ENCODE data around the gene DYNC1H1. TPM values are rescaled to one million over a fixed set of nuclear protein-coding genes. Genes with fewer than 3 reads are reported as not detected.

Gene DYNC1H1
- total RNA-seq, 4 donors from 2014 or later, result 261 to 376 (median 317) TPM

DNA sequence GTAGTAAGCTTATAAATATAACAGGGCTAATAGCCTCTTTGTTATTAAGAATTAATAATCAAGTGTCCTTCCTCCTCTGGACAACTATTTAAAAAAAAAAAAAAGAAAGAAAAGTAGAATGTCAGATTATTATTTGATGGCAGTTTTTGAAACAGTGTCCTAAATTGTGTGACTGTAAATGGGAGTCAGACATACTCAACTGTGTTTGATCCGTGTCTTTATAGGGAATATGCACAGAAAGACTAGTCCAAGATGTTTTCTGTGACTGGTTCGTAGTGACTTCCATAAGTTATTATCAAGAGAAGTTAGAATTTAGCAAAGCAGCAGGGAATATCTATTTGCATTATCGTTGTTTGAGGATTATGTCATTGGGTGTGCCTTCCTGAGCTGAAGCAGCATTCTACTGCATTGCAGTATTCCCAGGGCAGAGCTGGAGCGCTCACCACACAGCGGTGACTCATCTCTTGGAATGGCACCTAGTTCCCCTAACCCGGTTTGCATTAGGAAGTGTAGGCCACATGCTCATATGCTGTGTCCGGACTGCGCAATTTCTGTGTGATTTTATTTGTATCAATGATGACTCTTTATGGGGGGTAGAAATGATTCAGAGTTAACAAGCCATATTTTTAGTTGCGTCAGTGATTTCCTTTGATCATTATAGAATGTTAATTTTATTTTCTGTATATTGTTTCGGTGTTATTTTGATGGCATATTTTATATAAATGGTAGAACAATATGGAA, 7.9 kb downstream of the DYNC1H1 start:
- Histone ChIP-seq H3K4me1 (peaks cover 7 to 65% (median 27%) of the 10 kb centered on the region in 3 donors), H3K9me3 (no peaks in the 10 kb centered on the region), H3K27ac (peak overlapping the region; percentile 48 to 81 (median 72)), H3K4me3 (peak overlapping the region in 1 of 4 donors; percentile 2), H3K36me3 (peaks cover 6 to 27% (median 7%) of the 10 kb centered on the region in 3 donors), H3K27me3 (no peaks in the 10 kb centered on the region)
- DNase-seq, result no peak
- TF ChIP-seq POLR2A (IDR thresholded peaks at IDR 0.05), result no peak
- TF ChIP-seq, protein P1, sequence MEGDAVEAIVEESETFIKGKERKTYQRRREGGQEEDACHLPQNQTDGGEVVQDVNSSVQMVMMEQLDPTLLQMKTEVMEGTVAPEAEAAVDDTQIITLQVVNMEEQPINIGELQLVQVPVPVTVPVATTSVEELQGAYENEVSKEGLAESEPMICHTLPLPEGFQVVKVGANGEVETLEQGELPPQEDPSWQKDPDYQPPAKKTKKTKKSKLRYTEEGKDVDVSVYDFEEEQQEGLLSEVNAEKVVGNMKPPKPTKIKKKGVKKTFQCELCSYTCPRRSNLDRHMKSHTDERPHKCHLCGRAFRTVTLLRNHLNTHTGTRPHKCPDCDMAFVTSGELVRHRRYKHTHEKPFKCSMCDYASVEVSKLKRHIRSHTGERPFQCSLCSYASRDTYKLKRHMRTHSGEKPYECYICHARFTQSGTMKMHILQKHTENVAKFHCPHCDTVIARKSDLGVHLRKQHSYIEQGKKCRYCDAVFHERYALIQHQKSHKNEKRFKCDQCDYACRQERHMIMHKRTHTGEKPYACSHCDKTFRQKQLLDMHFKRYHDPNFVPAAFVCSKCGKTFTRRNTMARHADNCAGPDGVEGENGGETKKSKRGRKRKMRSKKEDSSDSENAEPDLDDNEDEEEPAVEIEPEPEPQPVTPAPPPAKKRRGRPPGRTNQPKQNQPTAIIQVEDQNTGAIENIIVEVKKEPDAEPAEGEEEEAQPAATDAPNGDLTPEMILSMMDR (IDR thresholded peaks at IDR 0.05), result no peak
- 13 to 20% methylated on average over 10 of the region's 10 CpGs for WGBS, 2 donors
- intact Hi-C loops (cut with DNase I), result no loop called here

DNA sequence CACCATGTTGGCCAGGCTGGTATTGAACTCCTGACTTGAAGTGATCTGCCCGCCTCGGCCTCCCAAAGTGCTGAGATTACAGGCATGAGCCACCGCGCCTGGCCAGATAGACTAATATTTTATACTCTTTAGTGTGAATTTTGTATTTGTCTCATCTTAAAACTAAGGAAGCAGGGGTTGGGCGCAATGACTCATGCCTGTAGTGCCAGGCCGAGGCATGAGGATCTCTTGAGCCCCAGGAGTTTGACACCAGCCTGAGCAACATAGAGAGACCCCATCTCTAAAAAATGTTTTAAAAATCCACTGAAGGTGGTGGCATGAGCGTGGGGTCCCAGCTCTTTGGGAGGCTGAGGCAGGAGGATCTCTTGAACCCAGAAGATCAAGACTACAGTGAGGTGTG, 9.0 kb downstream of the DYNC1H1 start:
- 76 to 94% methylated on average over 3 to 5 of the region's 7 CpGs for WGBS, 2 donors
- DNase-seq, result no peak

DNA sequence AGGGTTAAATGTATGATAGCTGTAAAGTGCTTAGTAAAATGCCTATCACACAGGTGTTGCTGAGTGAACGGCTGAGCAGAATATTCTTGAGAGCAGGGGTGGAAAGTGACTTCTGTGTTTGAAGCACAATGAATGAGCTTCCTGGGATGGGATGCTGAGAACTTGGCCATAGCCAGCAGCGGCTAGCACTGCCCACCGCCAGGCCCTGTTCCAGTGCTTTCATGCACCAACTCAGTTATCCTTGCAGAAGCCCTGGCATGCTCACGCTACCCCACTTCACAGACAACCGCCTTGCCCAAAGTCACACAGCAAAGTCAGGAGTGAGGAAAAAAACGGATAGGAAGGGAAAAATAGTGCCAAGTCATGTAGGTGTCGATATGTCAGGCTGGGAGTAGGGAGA, 10.9 kb downstream of the DYNC1H1 start:
- intact Hi-C loops (cut with DNase I), result no loop called here

More for the DNA sequence above, 9.0 kb downstream of the DYNC1H1 start:
- H3K27me3 ChIP-seq, result no peaks in the 10 kb centered on the region
- no peak overlapping the region for H3K4me3 ChIP-seq
- H3K9me3 ChIP-seq, result no peaks in the 10 kb centered on the region
- H3K27ac ChIP-seq, result peak overlapping the region; percentile 48 to 81 (median 72)
- TF ChIP-seq POLR2A (IDR thresholded peaks at IDR 0.05), result no peak
- TF ChIP-seq, protein P1 (IDR thresholded peaks at IDR 0.05), result no peak
- H3K36me3 ChIP-seq, result peaks cover 6 to 38% (median 8%) of the 10 kb centered on the region in 3 donors
- intact Hi-C loops (cut with DNase I), result no loop called here
- peaks cover 7 to 55% (median 27%) of the 10 kb centered on the region in 3 donors for H3K4me1 ChIP-seq

DNA sequence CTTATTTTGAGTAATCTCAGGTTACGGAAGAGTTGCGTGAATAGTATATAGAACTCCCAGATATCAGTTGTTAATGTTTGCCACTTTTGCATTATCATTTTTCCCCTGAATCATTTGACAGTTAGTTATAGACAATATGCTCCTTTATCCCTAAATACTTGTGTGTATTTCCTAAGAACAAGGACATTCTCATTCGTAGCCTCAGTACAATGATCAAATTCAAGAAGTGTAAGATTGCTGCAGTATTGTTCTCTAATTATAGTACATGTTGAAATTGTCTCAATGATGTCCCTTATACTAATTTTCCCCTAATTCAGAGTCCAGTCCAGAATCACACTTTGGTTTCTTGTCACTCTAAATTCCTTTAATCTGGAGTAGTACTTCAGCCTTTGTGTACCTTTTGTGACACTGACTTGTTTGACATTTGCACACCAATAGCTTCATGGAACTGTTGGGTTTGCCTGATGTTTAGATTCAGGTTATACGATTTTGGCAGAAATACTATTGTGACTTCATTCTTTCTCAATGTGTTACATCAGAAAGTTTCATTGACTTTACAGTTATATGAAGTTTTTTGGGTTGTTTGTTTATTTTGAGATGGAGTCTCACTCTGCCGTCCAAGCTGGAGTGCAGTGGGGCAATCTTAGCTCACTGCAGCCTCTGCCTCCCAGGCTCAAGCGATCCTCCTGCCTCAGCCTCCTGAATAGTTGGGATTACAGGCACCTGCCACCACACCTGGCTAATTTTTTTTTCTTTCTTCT, 13.1 kb downstream of the DYNC1H1 start:
- Histone ChIP-seq H3K4me1 (peaks cover 4 to 47% (median 34%) of the 10 kb centered on the region in 3 donors), H3K9me3 (no peaks in the 10 kb centered on the region), H3K27me3 (no peaks in the 10 kb centered on the region), H3K36me3 (peaks cover 6 to 68% (median 25%) of the 10 kb centered on the region in 3 donors), H3K4me3 (no peak overlapping the region), H3K27ac (no peak overlapping the region)
- 83 to 85% methylated on average over 6 of the region's 6 CpGs for WGBS, 2 donors
- TF ChIP-seq POLR2A (IDR thresholded peaks at IDR 0.05), result no peak
- TF ChIP-seq, protein P1 (IDR thresholded peaks at IDR 0.05), result no peak
- no peak for DNase-seq
- intact Hi-C loops (cut with DNase I), result no loop called here

More for the DNA sequence above, 10.9 kb downstream of the DYNC1H1 start:
- no peaks in the 10 kb centered on the region for H3K27me3 ChIP-seq
- no peak overlapping the region for H3K4me3 ChIP-seq
- H3K36me3 ChIP-seq, result peaks cover 6 to 45% (median 16%) of the 10 kb centered on the region in 3 donors
- peaks cover 7 to 55% (median 32%) of the 10 kb centered on the region in 3 donors for H3K4me1 ChIP-seq
- no peak for DNase-seq
- 84 to 88% methylated on average over 6 to 7 of the region's 7 CpGs for WGBS, 2 donors
- no peak for TF ChIP-seq POLR2A (IDR thresholded peaks at IDR 0.05)
- TF ChIP-seq, protein P1 (IDR thresholded peaks at IDR 0.05), result no peak
- no peaks in the 10 kb centered on the region for H3K9me3 ChIP-seq
- H3K27ac ChIP-seq, result no peak overlapping the region

DNA sequence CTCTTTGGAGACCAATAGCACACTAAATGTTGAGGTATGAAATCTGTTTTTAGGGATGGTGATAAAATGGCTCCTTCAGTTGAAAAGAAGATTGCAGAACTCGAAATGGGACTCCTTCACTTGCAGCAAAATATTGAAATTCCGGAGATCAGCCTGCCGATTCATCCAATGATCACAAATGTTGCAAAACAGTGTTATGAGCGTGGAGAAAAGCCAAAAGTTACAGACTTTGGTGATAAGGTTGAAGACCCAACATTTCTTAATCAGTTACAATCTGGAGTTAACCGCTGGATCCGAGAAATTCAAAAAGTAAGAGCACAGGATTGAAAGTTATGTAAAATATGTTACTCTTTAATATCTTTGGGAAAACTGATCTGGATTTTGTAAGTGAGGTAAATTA, 15.3 kb downstream of the DYNC1H1 start:
- DNase-seq, result no peak
- WGBS, 2 donors, result 79 to 90% methylated on average over 6 of the region's 6 CpGs

More for the DNA sequence above, 15.3 kb downstream of the DYNC1H1 start:
- TF ChIP-seq, protein P1 (IDR thresholded peaks at IDR 0.05), result no peak
- TF ChIP-seq POLR2A (IDR thresholded peaks at IDR 0.05), result no peak
- Histone ChIP-seq H3K9me3 (no peaks in the 10 kb centered on the region), H3K4me3 (no peak overlapping the region), H3K36me3 (peaks cover 6 to 90% (median 38%) of the 10 kb centered on the region in 3 donors), H3K27ac (peak overlapping the region; percentile 25 to 73 (median 62)), H3K27me3 (no peaks in the 10 kb centered on the region), H3K4me1 (peaks cover 0 to 28% (median 17%) of the 10 kb centered on the region in 3 donors)
- intact Hi-C loops (cut with DNase I), result no loop called here

Data from esophagus squamous epithelium (tissue), 5 donors.